CD4-positive, alpha-beta T cell treated with Interleukin-15 for 1 hour (primary cell): ENCODE data around the gene KRTAP4-3.
"Not testable (repeated sequence)": the region's sequence is repeated elsewhere in the genome, so short reads cannot be mapped to it uniquely, and the experiment has no call there.

Experiments used
- DNase-seq: peaks from one replicate; pipeline ENCODE4 v3.0.0-alpha.2; 2020

Gene KRTAP4-3

GRCh38 chr17:41168121-41168520 lies at the start of gene KRTAP4-3:
TSS of gene KRTAP4-3 (minus strand) at chr17:41168221. CDS start at chr17:41168172, 49 bp downstream.
- DNase-seq: no peak

- DNase-seq: no peak
These were observed 47.7 kb upstream of the KRTAP4-3 start for GRCh38 chr17:41215681-41216080.

GRCh38 chr17:41212524-41213169 lies 44.6 kb upstream of the KRTAP4-3 start:
- DNase-seq: no peak

GRCh38 chr17:41211845-41212466 lies 43.9 kb upstream of the KRTAP4-3 start:
- DNase-seq: no peak

- no peak for DNase-seq
These were observed 31.5 kb upstream of the KRTAP4-3 start for GRCh38 chr17:41199421-41200078.

- no peak for DNase-seq
These were observed 28.0 kb upstream of the KRTAP4-3 start for GRCh38 chr17:41196068-41196467.

GRCh38 chr17:41190328-41190727 lies 22.3 kb upstream of the KRTAP4-3 start:
- no peak for DNase-seq

- not testable (repeated sequence) for DNase-seq
These were observed 21.9 kb upstream of the KRTAP4-3 start, which contains the start of gene KRTAP9-1 for GRCh38 chr17:41189837-41190318. TSS of gene KRTAP9-1 (plus strand) at chr17:41189887. CDS start at chr17:41189887, 0 bp downstream.

- DNase-seq: no peak
These were observed 18.9 kb upstream of the KRTAP4-3 start for GRCh38 chr17:41186872-41187271.

GRCh38 chr17:41185001-41185400 lies 17.0 kb upstream of the KRTAP4-3 start:
- DNase-seq: no peak

- no peak for DNase-seq
These were observed 16.5 kb upstream of the KRTAP4-3 start, which contains the start of gene KRTAP4-1 for GRCh38 chr17:41184480-41184961. TSS of gene KRTAP4-1 (minus strand) at chr17:41184911. CDS start at chr17:41184854, 57 bp downstream.

GRCh38 chr17:41178843-41179616 lies 11.0 kb upstream of the KRTAP4-3 start:
- no peak for DNase-seq

- no peak for DNase-seq
These were observed 10.3 kb upstream of the KRTAP4-3 start for GRCh38 chr17:41178341-41178740.

- no peak for DNase-seq
These were observed 9.8 kb upstream of the KRTAP4-3 start, which contains the start of gene KRTAP4-2 for GRCh38 chr17:41177727-41178271. TSS of gene KRTAP4-2 (minus strand) at chr17:41178221. CDS start at chr17:41178164, 57 bp downstream.

GRCh38 chr17:41176744-41177387 lies 8.8 kb upstream of the KRTAP4-3 start:
- no peak for DNase-seq

- DNase-seq: no peak
These were observed 3.9 kb upstream of the KRTAP4-3 start for GRCh38 chr17:41171886-41172285.

GRCh38 chr17:41167561-41167960 lies 460 bp downstream of the KRTAP4-3 start:
- DNase-seq: no peak

GRCh38 chr17:41163828-41164227 lies 4.2 kb downstream of the KRTAP4-3 start:
- DNase-seq: no peak

GRCh38 chr17:41160648-41161047 lies 7.4 kb downstream of the KRTAP4-3 start, which contains the start of gene KRTAP4-4:
TSS of gene KRTAP4-4 (minus strand) at chr17:41160748. CDS start at chr17:41160691, 57 bp downstream.
- no peak for DNase-seq

- DNase-seq: not testable (repeated sequence)
These were observed 7.8 kb downstream of the KRTAP4-3 start for GRCh38 chr17:41160190-41160589.

GRCh38 chr17:41153856-41154255 lies 14.2 kb downstream of the KRTAP4-3 start:
- no peak for DNase-seq

- no peak for DNase-seq
These were observed 16.5 kb downstream of the KRTAP4-3 start for GRCh38 chr17:41151525-41151924.
